GM19025 (cell line): ENCODE measurements around the gene ELK4.

Source experiments
- ATAC-seq: cut with Tn5 transposase; IDR thresholded peaks from one replicate; pipeline ENCODE4 v1.9.1; 2021; ENCODE audit warnings: mild to moderate bottlenecking, low read depth, moderate library complexity; ENCODE audit not compliant: unreplicated experiment

The ELK4 gene

DNA sequence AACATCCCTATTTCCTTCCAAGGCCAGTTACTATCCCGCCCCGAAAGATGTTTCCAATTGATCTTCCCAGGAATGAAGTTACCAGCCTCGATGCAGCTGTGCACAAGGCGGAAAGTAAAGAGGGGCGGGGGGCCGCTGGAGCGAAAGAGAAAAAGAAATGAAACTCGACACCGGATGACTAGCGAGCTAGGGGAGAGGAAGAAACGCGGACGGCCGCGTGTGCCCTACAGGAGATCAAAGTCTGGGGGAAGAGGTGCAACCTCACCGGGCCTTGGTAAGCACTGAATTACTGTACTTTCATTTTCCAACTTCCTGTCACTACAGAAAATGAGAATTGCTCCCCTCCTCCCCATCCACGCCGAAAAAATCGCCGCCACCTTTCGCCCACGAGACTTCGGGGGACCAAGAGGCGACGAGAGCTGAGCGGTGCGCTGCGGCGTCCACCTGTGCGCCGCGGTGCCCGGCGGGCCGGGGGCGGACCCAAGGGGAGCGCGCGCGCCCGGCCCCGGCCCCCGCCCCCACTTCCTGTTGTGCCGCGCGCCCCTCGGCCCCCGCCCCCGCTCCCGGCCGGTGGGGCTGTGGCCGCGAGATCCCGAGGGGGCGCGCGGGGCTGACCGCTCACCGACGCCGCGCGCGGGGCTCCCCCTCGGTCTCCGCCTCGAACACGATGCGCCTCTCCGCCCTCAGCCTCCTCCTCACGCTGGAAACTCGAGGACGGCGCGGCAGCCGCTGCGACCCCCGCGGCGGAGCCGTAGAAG is 622 bp downstream of the ELK4 start:
- peak; percentile 57 for ATAC-seq

DNA sequence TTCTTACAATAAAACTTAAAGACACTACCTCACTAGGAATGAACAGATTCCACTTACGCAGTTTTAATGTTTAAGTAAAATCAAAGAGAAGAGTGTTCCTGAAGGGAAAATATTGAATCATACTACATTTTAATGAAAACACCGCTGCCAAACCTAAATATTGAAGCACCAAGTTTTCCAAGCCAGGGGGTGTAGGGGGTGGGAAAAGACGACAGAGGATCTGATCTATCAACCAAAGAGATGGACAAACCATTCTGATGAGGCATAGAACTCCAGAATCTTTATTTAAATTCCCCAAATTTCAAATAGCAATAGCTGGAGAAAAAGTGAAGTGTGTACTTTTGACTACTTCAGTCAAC is 1.2 kb downstream of the ELK4 start:
- ATAC-seq = no peak

DNA sequence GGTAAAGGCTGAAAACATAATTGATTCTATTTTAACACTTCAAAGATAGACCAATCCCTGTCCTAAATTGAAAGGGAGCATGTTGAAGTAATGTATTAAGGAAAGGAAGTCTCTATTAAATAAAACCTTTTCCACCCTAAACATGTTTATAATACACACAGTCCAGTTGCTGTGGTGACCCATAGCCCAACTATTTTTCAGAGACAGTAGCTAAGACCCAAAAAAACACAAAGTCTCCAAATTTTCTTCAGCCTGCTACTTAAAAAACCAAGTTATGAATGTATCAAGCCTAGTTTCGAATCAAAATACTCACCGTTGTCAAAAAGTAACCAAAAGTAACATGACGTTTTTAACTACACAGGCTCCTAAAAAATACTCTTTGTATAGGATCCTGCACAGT is 1.6 kb downstream of the ELK4 start:
- no peak for ATAC-seq

DNA sequence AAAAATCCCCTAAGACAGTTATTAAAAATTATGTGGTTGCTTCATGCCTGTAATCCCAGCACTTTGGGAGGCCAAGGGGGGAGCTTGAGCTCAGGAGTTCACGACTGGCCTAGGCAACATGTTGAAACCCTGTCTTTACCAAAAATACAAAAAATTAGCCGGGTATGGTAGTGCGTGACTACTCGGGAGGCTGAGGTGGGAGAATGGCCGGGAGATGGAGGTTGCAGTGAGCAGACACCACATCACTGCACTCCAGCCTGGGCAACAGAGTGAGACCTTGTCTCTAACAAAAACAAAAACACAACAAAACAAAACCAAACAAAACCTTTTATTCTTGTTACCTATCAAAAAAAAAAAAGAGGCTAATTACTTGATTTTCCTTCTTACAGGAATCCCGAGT is 2.1 kb downstream of the ELK4 start:
- no peak for ATAC-seq

DNA sequence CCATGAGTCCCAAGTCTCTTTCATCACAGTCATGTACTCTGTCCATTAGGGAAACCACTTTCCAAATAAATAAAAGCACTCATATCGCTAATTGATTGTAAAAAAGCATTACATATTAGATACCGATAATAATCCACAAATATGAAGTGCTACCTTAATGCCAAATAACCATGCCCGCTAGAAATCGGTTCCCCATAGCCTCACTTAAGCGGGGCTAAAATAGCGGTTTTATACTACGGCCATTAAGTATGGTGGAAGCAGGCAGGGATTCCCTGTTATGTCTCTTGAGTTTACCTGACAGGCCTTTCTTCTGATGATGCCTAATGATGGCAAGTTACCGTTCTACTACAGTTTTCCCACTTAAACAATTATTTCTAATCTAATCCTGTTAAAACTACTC is 3.9 kb downstream of the ELK4 start:
- ATAC-seq = no peak

DNA sequence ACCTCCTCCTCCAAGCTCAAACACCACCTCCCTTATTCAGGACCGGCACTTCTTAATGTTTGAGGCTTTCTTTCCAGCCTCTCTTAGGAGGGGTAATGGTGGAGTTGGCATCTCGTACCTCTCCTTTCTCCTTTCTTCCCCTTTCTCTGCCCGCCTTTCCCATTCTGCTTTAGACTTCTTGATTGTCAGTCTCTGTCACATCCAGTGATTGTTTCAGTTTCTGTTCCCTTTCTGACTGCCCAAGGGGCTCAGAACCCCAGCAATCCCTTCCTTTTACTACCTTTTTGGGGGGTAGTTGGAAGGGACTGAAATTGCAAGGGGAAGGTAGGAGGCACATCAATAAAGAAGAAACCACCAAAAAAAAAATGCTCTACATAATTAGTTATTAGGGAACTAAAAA is 5.6 kb downstream of the ELK4 start:
- ATAC-seq = no peak

DNA sequence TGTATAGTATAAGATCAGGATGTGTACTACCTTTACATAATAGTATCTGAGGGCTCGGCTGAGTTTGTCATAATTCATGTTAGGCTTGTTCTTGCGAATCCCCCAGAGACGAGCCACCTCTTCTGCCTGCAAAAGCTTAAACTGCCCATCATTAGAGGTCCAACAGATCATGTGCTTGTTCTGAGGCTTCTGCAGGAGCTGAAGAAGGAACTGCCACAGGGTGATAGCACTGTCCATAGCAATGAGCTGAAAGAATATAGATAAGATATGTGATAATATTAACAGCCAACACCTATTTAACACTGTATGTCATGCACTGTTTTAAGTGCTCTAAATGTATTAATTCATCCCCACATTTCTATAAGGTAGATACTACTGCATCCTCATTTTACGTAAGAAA is 8.2 kb downstream of the ELK4 start:
- no peak for ATAC-seq

DNA sequence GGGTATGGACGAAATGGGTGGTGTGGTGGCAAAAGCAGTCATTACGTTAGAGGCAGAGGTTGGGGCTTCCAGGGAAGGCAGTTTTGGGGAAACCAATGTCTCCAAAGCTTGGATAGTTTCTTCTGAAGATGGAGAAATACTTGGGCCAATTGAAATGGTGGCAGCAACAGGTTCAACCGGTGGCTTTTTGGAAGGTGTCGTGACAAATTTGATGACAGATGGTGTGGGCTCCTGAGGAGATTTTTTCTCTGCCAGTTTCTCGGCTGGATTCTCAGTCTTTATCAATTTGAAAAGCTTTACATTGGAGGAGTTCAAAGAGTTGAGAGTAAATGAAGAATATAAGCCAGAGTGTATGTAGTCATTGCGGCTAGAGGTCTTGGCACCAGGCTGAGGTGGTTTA is 11.5 kb downstream of the ELK4 start:
- ATAC-seq = no peak

DNA sequence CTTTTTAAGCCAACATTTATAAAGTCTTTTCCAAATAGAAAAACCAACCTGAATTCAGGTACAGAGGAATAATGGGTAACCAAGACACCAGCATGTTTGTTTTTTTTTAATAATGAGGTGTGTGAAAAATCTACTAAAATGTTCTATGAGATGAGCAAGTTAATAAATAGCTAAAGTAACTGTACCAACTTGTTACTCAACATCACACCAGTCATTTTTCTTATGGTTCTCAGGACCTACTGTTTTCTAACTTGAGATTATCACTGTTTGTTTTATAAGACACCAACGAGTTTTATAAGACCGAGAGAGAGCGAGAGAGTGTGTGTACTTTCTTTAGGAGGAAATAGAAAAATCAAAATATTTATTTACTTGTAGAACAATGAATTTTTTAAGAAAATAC is 12.4 kb downstream of the ELK4 start:
- ATAC-seq = no peak

DNA sequence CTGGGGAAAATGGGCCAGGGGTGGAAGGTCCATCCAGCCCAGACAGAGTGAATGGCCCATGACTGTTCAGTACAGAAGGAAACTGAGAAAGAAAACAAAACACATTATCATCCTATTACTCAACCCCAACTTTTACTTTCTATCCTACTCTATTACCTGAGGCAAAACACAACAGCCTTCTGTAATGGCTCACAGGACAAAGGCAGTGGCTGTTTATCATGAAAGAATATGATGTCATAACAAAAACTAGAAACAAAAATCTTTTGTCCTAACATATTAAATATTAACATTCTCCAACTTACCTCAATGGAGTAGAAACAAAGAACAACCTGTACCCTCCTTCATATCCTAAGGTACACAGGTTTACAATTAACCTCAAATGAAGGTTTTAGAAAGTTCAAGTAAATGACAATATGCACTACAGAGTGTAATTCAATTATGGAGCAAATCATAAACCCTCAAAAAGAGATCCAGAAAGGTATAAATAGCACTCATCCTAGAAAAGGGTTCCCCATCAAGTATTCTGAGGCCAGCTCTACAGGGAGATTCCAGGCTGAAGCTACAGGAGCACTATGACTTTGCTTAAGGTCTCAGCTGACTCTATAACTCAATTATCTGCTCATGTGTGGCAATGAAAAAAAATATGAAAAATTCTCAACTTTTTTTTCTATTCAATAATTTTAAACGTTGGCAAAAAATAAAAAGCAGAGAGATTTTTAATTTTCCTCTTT is 15.1 kb downstream of the ELK4 start:
- no peak for ATAC-seq

DNA sequence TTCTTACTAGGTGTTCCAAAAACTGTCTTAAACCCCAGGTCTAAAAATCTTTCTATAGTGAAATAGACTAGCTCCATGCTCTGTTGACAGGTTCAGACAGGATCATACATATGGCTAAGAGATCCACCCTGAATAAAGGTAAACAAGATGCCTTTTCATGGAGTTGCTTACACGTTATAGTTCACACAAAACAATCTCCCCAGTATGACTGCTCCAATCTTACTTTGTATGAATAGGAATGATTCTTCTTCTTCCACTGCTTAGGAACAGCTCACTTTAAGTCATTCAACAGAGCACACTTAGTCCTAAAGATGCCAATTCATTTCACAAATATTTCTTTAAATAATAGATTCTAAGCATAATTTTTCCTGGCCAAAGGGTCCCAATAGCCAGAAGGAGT is 16.0 kb downstream of the ELK4 start:
- no peak for ATAC-seq

DNA sequence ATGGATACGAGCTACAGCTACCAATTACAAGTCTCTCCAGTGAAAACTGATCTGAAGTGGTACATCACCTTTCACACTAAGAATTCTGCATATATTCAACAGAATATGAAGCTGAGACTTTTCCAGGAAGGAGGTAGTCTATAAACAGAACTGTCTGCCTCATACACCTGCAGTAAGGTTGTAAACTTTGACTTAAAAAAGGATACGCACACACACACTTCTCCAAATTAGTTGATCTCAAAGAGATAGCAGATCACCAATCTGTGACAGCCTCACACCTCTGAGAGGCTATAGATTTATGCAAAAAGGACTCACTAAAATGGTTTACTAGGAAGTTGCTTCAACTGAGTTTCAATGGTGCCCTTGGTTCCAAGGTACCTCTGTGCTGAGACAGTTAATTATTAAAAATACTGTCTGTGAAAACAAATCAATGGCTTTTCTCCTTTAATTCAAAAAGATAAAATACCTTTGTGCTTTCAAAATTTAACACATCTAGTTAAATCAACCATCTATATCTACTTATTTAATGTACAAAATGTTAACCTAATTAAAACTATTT is 17.9 kb downstream of the ELK4 start:
- ATAC-seq = no peak

DNA sequence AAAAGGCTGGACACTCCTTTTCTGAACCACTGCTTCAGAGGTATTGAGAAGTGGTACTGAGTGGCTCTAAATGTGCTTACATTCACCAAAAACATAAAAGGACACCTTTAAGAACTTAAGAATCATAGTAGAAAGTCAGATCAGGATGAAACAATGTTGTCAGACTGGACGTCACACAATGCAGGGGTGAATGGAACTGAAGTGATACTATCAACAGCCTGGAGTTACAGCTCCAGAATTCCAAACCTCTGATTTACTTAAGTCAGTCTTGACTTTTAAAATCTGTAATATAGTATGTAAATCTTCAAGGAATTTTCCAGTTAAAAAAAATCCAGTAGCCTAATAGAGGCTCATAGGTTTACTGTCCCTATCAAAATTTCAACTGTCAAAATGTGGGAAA is 19.3 kb downstream of the ELK4 start:
- ATAC-seq = no peak

DNA sequence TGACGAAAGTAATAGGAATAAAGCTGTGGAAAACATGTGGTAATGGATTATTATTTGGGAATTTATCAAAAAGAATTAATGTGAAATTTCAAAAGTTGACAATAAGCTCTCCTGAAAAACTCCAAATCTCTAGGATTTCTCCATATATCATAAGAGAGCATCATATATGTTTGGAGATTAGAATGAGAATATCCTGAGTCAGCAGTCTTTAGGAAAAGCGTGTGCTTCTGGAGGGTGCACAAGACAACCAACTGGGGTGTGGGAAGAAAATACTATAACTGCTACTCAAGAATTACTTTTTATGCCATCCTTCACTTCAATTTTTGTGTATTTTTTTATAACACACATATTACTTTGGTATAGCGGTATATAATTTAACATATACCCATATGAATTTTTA is 19.7 kb downstream of the ELK4 start:
- ATAC-seq = no peak

DNA sequence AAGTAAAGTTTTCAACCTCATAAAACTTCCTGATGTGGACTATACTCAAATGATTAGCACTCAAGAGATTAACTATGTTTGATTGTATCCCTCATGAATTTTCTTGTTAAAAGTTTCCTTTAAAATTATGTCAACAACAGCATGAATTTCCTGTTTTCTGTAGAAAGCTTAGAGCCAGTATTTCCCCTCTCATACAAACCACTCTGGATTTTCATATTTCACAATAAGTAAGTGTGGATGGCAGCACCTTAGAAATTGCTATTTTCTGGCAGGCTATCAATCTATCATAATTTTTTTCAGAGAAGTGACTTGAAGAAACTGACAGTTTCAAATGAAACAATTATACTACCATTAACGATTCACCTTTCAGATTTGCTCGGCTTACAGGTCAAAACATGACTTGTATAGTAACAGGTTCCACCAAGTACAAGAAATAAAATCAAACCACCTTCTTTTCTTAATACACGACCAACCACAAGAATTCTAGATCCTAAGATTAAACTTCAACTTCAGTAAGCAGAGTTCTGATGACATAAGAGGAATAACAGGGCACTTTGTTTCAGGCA is 20.8 kb downstream of the ELK4 start:
- no peak for ATAC-seq

DNA sequence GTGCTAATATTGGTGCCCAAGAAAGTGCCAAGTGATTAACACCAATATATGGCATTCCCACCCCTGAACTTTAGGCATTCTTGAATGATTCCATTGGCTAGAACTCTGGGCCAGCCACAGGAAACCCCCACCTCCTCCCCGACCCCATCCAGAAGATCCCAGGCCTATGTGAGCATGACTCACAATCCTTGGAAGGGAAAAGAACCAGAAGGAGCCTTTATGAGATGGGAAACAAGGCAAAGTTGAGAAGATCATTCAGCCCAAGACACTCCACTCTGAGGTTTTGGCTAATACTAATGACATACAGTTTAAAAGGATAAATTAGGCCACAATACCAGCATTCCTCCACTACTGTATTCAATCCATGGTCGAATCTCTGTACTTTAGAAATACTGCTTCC is 21.8 kb downstream of the ELK4 start:
- no peak for ATAC-seq

DNA sequence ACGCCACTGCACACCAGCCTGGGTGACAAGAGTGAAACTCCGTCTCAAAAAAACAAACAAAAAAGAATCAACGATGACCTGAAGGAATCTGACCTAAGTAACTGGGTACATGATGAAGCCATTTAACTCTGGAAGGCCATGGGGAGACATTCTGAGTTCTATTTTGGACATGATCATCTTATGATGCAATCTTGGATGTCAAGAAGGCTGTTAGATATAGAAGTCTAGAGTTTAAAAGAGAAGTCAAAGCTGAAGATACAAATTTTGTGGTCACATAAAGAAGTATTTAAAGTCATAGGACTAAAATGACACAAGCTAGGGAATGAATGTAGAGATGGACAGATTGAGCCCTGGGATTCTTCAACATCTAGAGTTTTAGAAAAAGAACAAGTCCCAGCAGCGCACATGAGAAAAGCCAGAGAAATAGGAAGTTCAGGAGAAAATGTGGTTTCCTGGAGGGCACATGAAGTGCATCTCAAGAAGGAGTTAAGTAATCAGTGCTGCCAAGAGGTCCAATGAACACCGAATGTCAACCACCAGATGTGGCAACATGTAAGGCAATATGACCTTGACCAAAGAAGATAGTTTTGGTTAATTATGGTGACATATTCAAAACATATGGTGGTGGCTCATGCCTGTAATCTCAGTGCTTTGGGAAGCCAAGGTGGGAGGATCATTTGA is 26.8 kb downstream of the ELK4 start:
- no peak for ATAC-seq

DNA sequence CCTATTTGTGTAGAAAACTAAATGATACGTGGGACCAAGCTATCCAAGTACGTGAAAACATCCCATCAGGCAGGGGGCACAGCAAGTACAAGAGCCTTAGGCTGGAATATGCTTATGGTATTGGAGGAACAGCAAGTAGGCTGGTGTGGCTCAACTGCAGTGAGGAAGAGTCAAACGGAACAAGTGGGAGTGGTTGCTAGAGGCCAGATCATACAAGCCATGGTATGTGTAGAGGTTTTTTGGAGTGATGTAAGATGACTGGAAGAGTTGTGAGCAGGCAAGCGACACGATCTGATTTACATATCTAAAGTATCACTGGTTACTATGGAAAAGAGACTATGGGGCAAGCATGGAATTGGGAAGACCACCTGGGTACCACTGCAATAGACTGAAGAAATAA is 27.8 kb downstream of the ELK4 start:
- no peak for ATAC-seq

DNA sequence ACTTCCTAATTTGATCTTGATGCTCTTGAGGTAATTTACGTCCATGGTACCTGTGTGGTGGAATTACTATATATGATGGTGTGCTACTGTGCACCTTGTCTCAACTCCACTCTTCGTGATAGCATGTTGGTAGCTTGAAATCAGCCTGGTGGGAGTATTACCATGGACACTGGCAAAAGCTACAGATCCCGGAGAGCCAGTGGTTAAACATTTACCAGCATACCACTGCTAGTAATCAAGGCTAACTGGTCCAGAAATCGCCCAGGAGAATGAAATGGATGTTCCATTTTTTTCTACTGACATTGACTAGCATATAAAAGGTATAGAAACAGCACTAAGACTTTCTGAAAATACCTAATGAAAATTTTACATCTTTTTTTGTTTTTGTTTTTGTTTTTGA is 30.6 kb downstream of the ELK4 start:
- ATAC-seq = no peak

DNA sequence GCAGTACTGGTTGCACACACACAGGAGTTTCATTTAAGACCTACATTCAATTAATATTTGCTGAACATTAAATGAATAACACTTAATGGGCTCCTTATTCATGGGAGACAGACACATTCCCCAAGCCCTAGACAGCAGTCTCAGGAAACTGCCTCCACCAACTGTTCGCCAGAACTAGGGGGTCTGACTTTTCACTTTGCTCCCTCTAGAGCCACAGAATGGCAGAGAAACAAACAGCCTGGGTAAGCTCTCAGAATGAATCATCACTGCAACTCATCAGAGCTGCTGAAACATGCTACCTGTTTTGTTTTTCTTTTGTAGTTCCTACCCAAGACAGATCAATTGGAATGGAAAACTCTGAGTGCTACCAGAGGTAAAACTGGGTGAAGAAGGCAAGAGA is 31.7 kb downstream of the ELK4 start:
- ATAC-seq = peak; percentile 40

DNA sequence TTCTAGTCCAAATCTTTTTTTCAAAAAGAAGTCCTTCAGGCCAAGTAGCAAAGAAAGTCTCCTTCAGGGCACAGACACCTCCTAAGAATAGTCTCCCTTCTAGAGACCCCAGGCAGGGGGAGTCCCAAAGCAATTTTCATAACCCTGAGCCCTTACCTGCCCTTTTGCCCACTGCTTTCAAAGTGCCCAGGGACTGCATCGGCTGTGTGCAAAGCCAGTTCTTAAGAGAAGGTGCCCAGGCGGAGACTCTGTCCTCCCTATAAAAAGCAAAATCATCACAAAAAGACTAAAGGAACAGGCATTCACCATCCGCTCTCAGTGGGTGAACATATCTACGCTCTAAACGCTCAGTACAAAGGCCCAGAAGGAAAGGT is 32.2 kb downstream of the ELK4 start:
- ATAC-seq = no peak
